Pancreas (tissue), 10 donors: ENCODE results near the gene TMEM154. TPM values are rescaled to one million over a fixed set of nuclear protein-coding genes. Genes with fewer than 3 reads are reported as not detected.

Source experiments
- ATAC-seq, 4 donors: fragments of 200-7000 bp; cut with Tn5 transposase; one replicate each; pipeline versions ENCODE4 v1.8.0 to v1.9.1; 2020; ENCODE audit warnings: mild to moderate bottlenecking in 4 of 4, moderate library complexity in 4 of 4
- DNase-seq, 6 donors: peaks; one replicate each; pipeline ENCODE4 v3.0.0-alpha.2; 2020
- FAIRE-seq: peaks from 2 replicates; lab custom pipeline; 2012; peaks lifted over from hg19 to GRCh38; lab: Jason Lieb, UNC
- H3K27ac ChIP-seq, 4 donors: fragments of 200-600 bp; sonication (generic); 1 replicate in 3 of 4; 2 replicates in 1 of 4; pipeline versions ENCODE4 v1.5.0 to v1.8.0; 2020
- H3K27me3 ChIP-seq, 4 donors: fragments of 200-600 bp; one replicate each; pipeline ENCODE4 v1.8.0; 2021
- H3K36me3 ChIP-seq, 3 donors: fragments of 200-600 bp; sonication (generic) in 1 of 3; one replicate each; pipeline versions ENCODE4 v1.5.0 to v1.8.0; 2020 to 2021
- H3K4me1 ChIP-seq, 3 donors: fragments of 200-600 bp; one replicate each; pipeline ENCODE4 v1.8.0; 2021
- H3K4me3 ChIP-seq, 4 donors: fragments of 200-600 bp; sonication (generic) in 2 of 4; one replicate each; pipeline versions ENCODE4 v1.5.0 to v1.8.0; 2020 to 2021
- H3K9me3 ChIP-seq, 4 donors: fragments of 200-600 bp; one replicate each; pipeline ENCODE4 v1.8.0; 2021
- CTCF ChIP-seq, 4 donors: fragments of 200-600 bp; sonication (generic) in 3 of 4; IDR thresholded peaks; one replicate each; pipeline versions ENCODE4 v1.5.0 to v1.8.0; 2021; ENCODE audit warnings: antibody characterized with exemption in 4 of 4
- WGBS, 2 donors: extraction: QIAGEN DNeasy Blood & Tissue Kit; methylation state at CpG; one replicate each; pipeline ENCODE4 v1.1.7; 2013; 5-methylcytosine and 5-hydroxymethylcytosine counted together
- intact Hi-C, 3 donors: fragments of 100-400 bp; cut with DNase I; formaldehyde crosslinking; loops; one replicate each; pipeline versions ENCODE4 v1.11.1 to v1.14.2; 2022
- polyA plus RNA-seq, 2 donors: library from polyadenylated mRNA; stranded (reverse); fragments of 200-250 nt; gene quantifications; one replicate each; pipeline ENCODE4 v1.2.3, GENCODE V29; 2013
- total RNA-seq, 6 donors: library from RNA; stranded (reverse); fragmentation: NEBNext Ultra II Directional in 4 of 6; extraction: Animal tissue kit (Norgen Biotek cat#: 25700) in 4 of 6; gene quantifications; one replicate each; pipeline versions ENCODE4 v1.2.1 to v1.2.4, GENCODE V29; 2021 to 2023
- donor health status: healthy with polysubstance abuse.
- donor health status: DM: no; HTN: no; CAD: no; lungs with moderate emphysema.
- donor health status: DM: no; HTN: no; CAD: no.
- donor health status: control.
- donor health status: control.
- donor health status: Bipolar disorder and iron deficiency.
- donor health status: DM: yes; HTN: yes; CAD: no.
- donor health status: DM: no; HTN: no; CAD: no.
- donor health status: DM: no; HTN: no; CAD: no.
- donor health status: DM: yes; HTN: yes; CAD: no.

The TMEM154 gene
- total and polyA plus RNA-seq, 8 donors: 0.05 to 3.3 (median 0.48) TPM

DNA sequence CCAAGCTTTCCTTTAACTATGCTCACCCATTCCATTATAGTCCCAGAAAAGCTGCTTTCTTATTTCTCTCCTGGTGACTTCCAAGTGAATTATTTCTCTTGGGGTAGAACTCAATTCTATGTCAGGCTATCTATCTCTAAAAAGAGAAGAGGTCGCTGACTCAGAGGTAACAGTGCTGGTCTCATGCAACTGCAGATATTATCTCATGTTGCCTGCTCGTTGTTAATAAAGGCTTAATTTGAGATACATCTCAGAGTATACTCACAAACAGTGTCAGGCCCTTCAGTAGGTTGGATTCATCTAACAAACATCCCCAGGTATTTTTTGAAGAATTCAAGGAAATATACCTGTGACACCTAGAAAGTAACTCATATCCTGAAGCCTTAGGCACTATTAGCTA, 2.7 kb downstream of the TMEM154 start:
- intact Hi-C loops: no loop called here
- no peak overlapping the region for H3K4me3 ChIP-seq
- ATAC-seq (no peak), DNase-seq (no peak), FAIRE-seq (no peak)
- H3K27ac ChIP-seq: no peak overlapping the region
- H3K27me3 ChIP-seq: no peaks in the 10 kb centered on the region
- H3K36me3 ChIP-seq: no peaks in the 10 kb centered on the region
- 70 to 73% methylated on average over 2 of the region's 2 CpGs for WGBS, 2 donors
- TF ChIP-seq CTCF (IDR thresholded peaks at IDR 0.05): no peak
- no peaks in the 10 kb centered on the region for H3K4me1 ChIP-seq
- no peaks in the 10 kb centered on the region for H3K9me3 ChIP-seq

GRCh38 chr4:152676052-152676854, 3.5 kb downstream of the TMEM154 start:
- FAIRE-seq (no peak), DNase-seq (no peak), ATAC-seq (no peak)
- WGBS, 2 donors: 44 to 58% methylated on average over 3 of the region's 3 CpGs
- intact Hi-C loops: no loop called here
- H3K4me3 ChIP-seq: no peak overlapping the region
- no peaks in the 10 kb centered on the region for H3K36me3 ChIP-seq
- H3K4me1 ChIP-seq: no peaks in the 10 kb centered on the region
- H3K27ac ChIP-seq: no peak overlapping the region
- H3K9me3 ChIP-seq: no peaks in the 10 kb centered on the region
- no peaks in the 10 kb centered on the region for H3K27me3 ChIP-seq
- TF ChIP-seq CTCF (IDR thresholded peaks at IDR 0.05): no peak

DNA sequence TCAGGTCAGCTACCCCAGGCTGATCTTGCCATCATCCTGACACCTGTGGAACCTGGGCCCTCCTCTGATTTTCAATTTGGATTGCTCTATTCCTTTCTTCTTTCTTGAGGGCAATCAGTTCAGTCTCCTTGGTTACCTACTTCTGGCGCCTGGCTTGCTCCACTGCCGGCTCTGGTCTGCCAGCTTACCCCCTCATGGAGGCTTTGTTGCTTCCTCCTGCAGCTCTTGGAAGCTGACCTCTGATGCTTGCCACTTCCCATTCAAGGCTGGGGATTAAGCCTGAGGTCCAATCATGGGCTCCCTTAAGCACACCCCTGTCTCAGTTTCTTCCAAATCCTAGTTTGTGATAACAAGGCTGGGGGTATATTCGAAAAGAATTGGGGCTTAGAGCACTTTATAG, 5.4 kb downstream of the TMEM154 start:
- DNase-seq (no peak), FAIRE-seq (no peak), ATAC-seq (no peak)
- Histone ChIP-seq H3K9me3 (no peaks in the 10 kb centered on the region), H3K4me3 (no peak overlapping the region), H3K27me3 (no peaks in the 10 kb centered on the region), H3K4me1 (no peaks in the 10 kb centered on the region), H3K36me3 (no peaks in the 10 kb centered on the region), H3K27ac (no peak overlapping the region)
- 81 to 94% methylated on average over 3 of the region's 3 CpGs for WGBS, 2 donors
- intact Hi-C loops: no loop called here
- no peak for TF ChIP-seq CTCF (IDR thresholded peaks at IDR 0.05)

DNA sequence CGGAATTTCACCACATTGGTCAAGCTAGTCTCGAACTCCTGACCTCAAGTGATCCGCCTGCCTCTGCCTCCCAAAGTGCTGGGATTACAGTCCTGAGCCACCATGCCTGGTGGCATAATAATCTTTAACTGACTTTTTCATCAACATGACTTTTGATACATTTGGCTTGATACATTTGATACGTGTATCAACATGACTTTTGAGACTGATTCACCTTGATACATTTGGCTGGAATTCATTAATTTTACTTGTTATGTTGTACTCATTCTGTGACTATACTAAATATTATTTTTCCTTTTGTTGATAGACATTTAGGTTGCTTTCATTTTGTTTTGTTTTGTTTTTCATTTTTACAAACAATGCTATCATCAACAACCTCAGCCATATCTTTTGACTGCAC, 6.3 kb downstream of the TMEM154 start:
- ATAC-seq: no peak
- Histone ChIP-seq H3K4me1 (no peaks in the 10 kb centered on the region), H3K27ac (no peak overlapping the region), H3K27me3 (no peaks in the 10 kb centered on the region), H3K4me3 (no peak overlapping the region), H3K9me3 (no peaks in the 10 kb centered on the region), H3K36me3 (no peaks in the 10 kb centered on the region)
- TF ChIP-seq CTCF (IDR thresholded peaks at IDR 0.05): no peak
- FAIRE-seq: no peak
- WGBS, 2 donors: 88 to 95% methylated on average over 4 of the region's 4 CpGs
- no peak for DNase-seq
- intact Hi-C loops: no loop called here
